HuH-7 (cell line): ENCODE results near the gene SAMMSON.
A peak's percentile ranks its signal among the peaks of the same experiment; 100 is the strongest.

Experiments used
- DNase-seq: peaks from one replicate; pipeline ENCODE4 v3.0.0; 2011; ENCODE audit warnings: low spot score

The SAMMSON gene

GRCh38 chr3:69999140-70000027 is at the start of gene SAMMSON:
Gene SAMMSON, plus strand, starts transcription at chr3:69999733.
- DNase-seq, result peak; percentile 4

- DNase-seq, result no peak
Observed at GRCh38 chr3:69951616-69952015, 47.9 kb upstream of the SAMMSON start.

- DNase-seq, result no peak
Observed at GRCh38 chr3:69959581-69959980, 40.0 kb upstream of the SAMMSON start.

- no peak for DNase-seq
Observed at GRCh38 chr3:69961706-69962439, 37.7 kb upstream of the SAMMSON start.

- DNase-seq, result no peak
Observed at GRCh38 chr3:69963643-69964042, 35.9 kb upstream of the SAMMSON start.

GRCh38 chr3:69967156-69967555 is 32.4 kb upstream of the SAMMSON start:
- no peak for DNase-seq

- DNase-seq, result no peak
Observed at GRCh38 chr3:69970827-69971226, 28.7 kb upstream of the SAMMSON start.

GRCh38 chr3:69972672-69973071 is 26.9 kb upstream of the SAMMSON start:
- no peak for DNase-seq

GRCh38 chr3:69976021-69976420 is 23.5 kb upstream of the SAMMSON start:
- no peak for DNase-seq

GRCh38 chr3:69983546-69984265 is 15.8 kb upstream of the SAMMSON start:
- no peak for DNase-seq

- DNase-seq, result no peak
Observed at GRCh38 chr3:69985266-69985665, 14.3 kb upstream of the SAMMSON start.

GRCh38 chr3:69986419-69986818 is 13.1 kb upstream of the SAMMSON start:
- no peak for DNase-seq

GRCh38 chr3:69987833-69988232 is 11.7 kb upstream of the SAMMSON start:
- DNase-seq, result no peak

GRCh38 chr3:69993757-69994156 is 5.8 kb upstream of the SAMMSON start:
- DNase-seq, result no peak

- no peak for DNase-seq
Observed at GRCh38 chr3:69994919-69995318, 4.6 kb upstream of the SAMMSON start.

GRCh38 chr3:69997631-69998307 is 1.8 kb upstream of the SAMMSON start:
- no peak for DNase-seq

GRCh38 chr3:69998759-69999139 is 784 bp upstream of the SAMMSON start:
- no peak for DNase-seq

GRCh38 chr3:70000028-70000410 is 486 bp downstream of the SAMMSON start:
- no peak for DNase-seq

GRCh38 chr3:70000563-70001081 is 1.1 kb downstream of the SAMMSON start:
- DNase-seq, result no peak

- no peak for DNase-seq
Observed at GRCh38 chr3:70003119-70003518, 3.6 kb downstream of the SAMMSON start.

GRCh38 chr3:70006089-70006488 is 6.6 kb downstream of the SAMMSON start:
- DNase-seq, result no peak

- DNase-seq, result no peak
Observed at GRCh38 chr3:70010346-70010745, 10.8 kb downstream of the SAMMSON start.
